RWPE2 (cell line): ENCODE results near the gene CNKSR2.
A peak's percentile ranks its signal among the peaks of the same experiment; 100 is the strongest.

Source experiments
- ATAC-seq: fragments of 200-7000 bp; cut with Tn5 transposase; 3 replicates; pipeline ENCODE4 v1.9.1; 2021; ENCODE audit warnings: low read depth
- DNase-seq: peaks from one replicate; pipeline ENCODE4 v3.0.0-alpha.2; 2020; ENCODE audit warnings: low spot score
- H3K27ac ChIP-seq: fragments of 450-650 bp; 2 replicates; pipeline ENCODE4 v1.5.1; 2017; ENCODE audit warnings: mild to moderate bottlenecking; ENCODE audit not compliant: poor library complexity, severe bottlenecking
- H3K27me3 ChIP-seq: fragments of 250-450 bp; sonication (Bioruptor Pico); 2 replicates; pipeline ENCODE4 v1.5.1; 2021; ENCODE audit warnings: mild to moderate bottlenecking, moderate library complexity; ENCODE audit not compliant: insufficient read depth, poor library complexity, severe bottlenecking
- H3K36me3 ChIP-seq: fragments of 250-450 bp; sonication (Bioruptor Pico); 2 replicates; pipeline ENCODE4 v1.5.1; 2020; ENCODE audit warnings: low read depth, mild to moderate bottlenecking, moderate library complexity
- H3K4me1 ChIP-seq: fragments of 250-450 bp; sonication (Bioruptor Pico); 2 replicates; pipeline ENCODE4 v1.5.1; 2021; ENCODE audit warnings: mild to moderate bottlenecking, moderate library complexity; ENCODE audit not compliant: insufficient read depth, poor library complexity, severe bottlenecking
- H3K4me3 ChIP-seq: fragments of 250-450 bp; sonication (Bioruptor Pico); 2 replicates; pipeline ENCODE4 v1.5.1; 2021; ENCODE audit warnings: mild to moderate bottlenecking, moderate library complexity; ENCODE audit not compliant: severe bottlenecking
- H3K9me3 ChIP-seq: fragments of 250-450 bp; sonication (Bioruptor Pico); 2 replicates; pipeline ENCODE4 v1.5.1; 2021; ENCODE audit warnings: mild to moderate bottlenecking, moderate library complexity; ENCODE audit not compliant: severe bottlenecking
- CTCF ChIP-seq: fragments of 450-650 bp; IDR thresholded peaks from one replicate; pipeline ENCODE4 v1.5.1; 2017; ENCODE audit warnings: mild to moderate bottlenecking, moderate library complexity; ENCODE audit not compliant: poor library complexity, severe bottlenecking

CNKSR2 gene

GRCh38 chrX:21382715-21383114, 8.5 kb downstream of the CNKSR2 start:
- Histone ChIP-seq H3K27ac (no peak overlapping the region), H3K4me3 (no peak overlapping the region), H3K4me1 (no peaks in the 10 kb centered on the region), H3K36me3 (no peaks in the 10 kb centered on the region), H3K27me3 (no peaks in the 10 kb centered on the region), H3K9me3 (no peaks in the 10 kb centered on the region)
- no peak for DNase-seq
- ATAC-seq = no peak
- peak; percentile 31 for TF ChIP-seq CTCF

DNA sequence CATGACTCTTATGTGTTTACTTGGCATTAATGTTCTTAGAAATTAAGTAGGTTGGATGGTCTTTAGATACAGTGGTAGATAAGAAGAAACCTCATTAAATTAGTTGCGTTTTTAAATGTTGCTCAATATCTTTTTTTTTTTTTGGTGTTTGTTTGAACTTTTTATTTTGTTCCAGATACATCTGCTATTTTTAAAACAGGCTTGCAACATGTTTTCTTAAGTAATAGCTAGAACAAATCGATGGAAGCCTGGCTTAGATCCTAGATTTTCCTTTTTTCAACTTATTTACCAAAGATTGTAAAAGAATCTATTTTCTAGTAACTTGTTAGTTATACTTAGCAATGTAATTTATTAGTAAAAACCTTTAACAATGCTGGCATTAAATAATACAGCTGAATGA, 9.3 kb downstream of the CNKSR2 start:
- TF ChIP-seq CTCF = no peak

DNA sequence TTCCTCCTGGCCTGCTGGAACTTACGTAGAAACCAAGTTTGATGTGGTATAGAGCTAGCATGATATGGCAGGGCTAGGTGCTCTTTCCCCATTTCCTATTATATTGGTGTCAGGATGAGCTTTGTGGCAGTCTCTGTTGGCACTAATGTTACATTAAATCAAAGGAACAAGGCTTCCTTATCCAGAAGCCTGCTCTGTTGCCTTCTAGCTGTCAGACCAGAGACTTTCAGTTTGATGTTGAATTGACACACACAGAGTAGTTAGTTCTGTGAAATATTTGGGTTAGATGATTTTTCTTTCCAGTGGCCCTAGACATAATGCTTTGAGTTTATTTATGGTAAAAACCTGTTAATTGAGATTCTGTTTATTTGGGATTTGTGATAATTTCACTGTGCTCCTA, 10.0 kb downstream of the CNKSR2 start:
- no peak overlapping the region for H3K4me3 ChIP-seq
- DNase-seq = no peak
- no peak overlapping the region for H3K27ac ChIP-seq
- H3K27me3 ChIP-seq = no peaks in the 10 kb centered on the region
- H3K36me3 ChIP-seq = no peaks in the 10 kb centered on the region
- no peak for TF ChIP-seq CTCF
- no peak for ATAC-seq
- no peaks in the 10 kb centered on the region for H3K9me3 ChIP-seq
- no peaks in the 10 kb centered on the region for H3K4me1 ChIP-seq

More for the DNA sequence above, 9.3 kb downstream of the CNKSR2 start:
- ATAC-seq (no peak), DNase-seq (no peak)
- Histone ChIP-seq H3K4me3 (no peak overlapping the region), H3K27ac (no peak overlapping the region), H3K27me3 (no peaks in the 10 kb centered on the region), H3K36me3 (no peaks in the 10 kb centered on the region), H3K4me1 (no peaks in the 10 kb centered on the region), H3K9me3 (no peaks in the 10 kb centered on the region)

DNA sequence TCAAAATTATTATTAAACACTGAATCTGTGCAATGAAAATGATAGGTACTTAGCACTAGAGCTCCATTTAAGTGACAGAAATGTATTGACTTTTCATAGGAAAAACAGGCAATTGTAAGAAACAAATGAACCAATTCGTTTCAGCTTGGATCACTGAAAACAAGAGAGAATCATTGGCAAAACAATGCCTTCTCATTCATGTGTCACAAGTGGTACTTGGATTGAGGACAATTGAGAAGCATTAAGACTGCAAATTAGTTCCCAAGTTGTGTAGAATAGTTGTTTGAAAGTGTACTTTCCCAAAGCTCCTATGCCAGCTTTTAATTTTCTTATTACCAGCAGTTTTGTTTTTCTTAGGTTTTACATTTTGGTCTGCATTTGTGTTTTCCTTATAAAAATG, 20.6 kb downstream of the CNKSR2 start:
- Histone ChIP-seq H3K4me3 (no peak overlapping the region), H3K27me3 (no peaks in the 10 kb centered on the region), H3K27ac (no peak overlapping the region), H3K9me3 (no peaks in the 10 kb centered on the region), H3K36me3 (no peaks in the 10 kb centered on the region), H3K4me1 (no peaks in the 10 kb centered on the region)
- TF ChIP-seq CTCF = no peak
- ATAC-seq (no peak), DNase-seq (no peak)

GRCh38 chrX:21398426-21398825, 24.2 kb downstream of the CNKSR2 start:
- Histone ChIP-seq H3K27me3 (no peaks in the 10 kb centered on the region), H3K9me3 (no peaks in the 10 kb centered on the region), H3K4me3 (no peak overlapping the region), H3K36me3 (no peaks in the 10 kb centered on the region), H3K27ac (no peak overlapping the region), H3K4me1 (no peaks in the 10 kb centered on the region)
- DNase-seq = no peak
- no peak for ATAC-seq
- TF ChIP-seq CTCF = no peak
